Adrenal gland (tissue), 12 donors: ENCODE measurements around the gene E4F1. TPM values are rescaled to one million over a fixed set of nuclear protein-coding genes. Genes with fewer than 3 reads are reported as not detected.
"Not testable (repeated sequence)": the region's sequence is repeated elsewhere in the genome, so short reads cannot be mapped to it uniquely, and the experiment has no call there.

Source experiments
- DNase-seq, 7 donors: peaks; one replicate each; pipeline ENCODE4 v3.0.0-alpha.2; 2019 to 2020
- H3K27ac ChIP-seq, 5 donors: fragments of 200-600 bp; sonication (generic) in 4 of 5; 1 replicate in 3 of 5; 2 replicates in 2 of 5; pipeline versions ENCODE4 v1.5.1 to v1.8.0; 2016 to 2020; ENCODE audit warnings: mild to moderate bottlenecking in 1 of 5
- H3K27me3 ChIP-seq: fragments of 200-600 bp; 2 replicates; pipeline ENCODE4 v1.8.0; 2021
- H3K36me3 ChIP-seq, 2 donors: fragments of 200-600 bp; replicated peaks in 1 of 2; 1 replicate in 1 of 2; 2 replicates in 1 of 2; pipeline versions ENCODE4 v1.5.1 to v1.8.0; 2018 to 2022
- H3K4me1 ChIP-seq, 2 donors: fragments of 200-600 bp; replicated peaks in 1 of 2; 1 replicate in 1 of 2; 2 replicates in 1 of 2; pipeline versions ENCODE4 v1.5.1 to v1.8.0; 2018 to 2021
- H3K4me3 ChIP-seq, 4 donors: fragments of 200-600 bp; sonication (generic) in 3 of 4; one replicate each; pipeline ENCODE4 v1.5.1; 2016 to 2018
- H3K9me3 ChIP-seq, 3 donors: fragments of 200-600 bp; sonication (generic) in 1 of 3; replicated peaks in 1 of 3; 1 replicate in 2 of 3; 2 replicates in 1 of 3; pipeline versions ENCODE4 v1.5.1 to v1.8.0; 2016 to 2021
- POLR2A ChIP-seq, 2 donors: fragments of 450-650 bp; IDR thresholded peaks; one replicate each; pipeline ENCODE4 v1.6.1; 2017; ENCODE audit warnings: antibody characterized with exemption in 2 of 2, mild to moderate bottlenecking in 2 of 2, moderate library complexity in 1 of 2
- WGBS, 4 donors: extraction: QIAGEN DNeasy Blood & Tissue Kit in 2 of 4; methylation state at CpG; one replicate each; pipeline versions ENCODE4 v1.1.5 to v1.1.7; 2013 to 2017; 5-methylcytosine and 5-hydroxymethylcytosine counted together
- intact Hi-C, 2 donors: fragments of 100-400 bp; cut with DNase I; formaldehyde crosslinking; loops; one replicate each; pipeline versions ENCODE4 v1.14.1 to v1.15.0; 2022 to 2023
- polyA plus RNA-seq, 3 donors: library from polyadenylated mRNA; stranded (reverse); fragments of 200-250 nt in 2 of 3; fragments of 350-450 nt in 1 of 3; fragmentation: Illumina TruSeq in 1 of 3; extraction: RNeasy Lipid Tissue Mini Kit (QIAGEN cat#74804) in 1 of 3; gene quantifications; one replicate each; pipeline ENCODE4 v1.2.3, GENCODE V29; 2013 to 2014
- total RNA-seq, 9 donors: library from RNA; depleted of rRNA in 4 of 9; stranded (reverse); fragments of >200 nt in 4 of 9; fragments of 120-200 nt in 1 of 9; fragmentation: NEBNext Ultra II Directional in 1 of 9; extraction: Animal tissue kit (Norgen Biotek cat#: 25700) in 1 of 9; gene quantifications; one replicate each; pipeline versions ENCODE4 v1.1.0 to v1.2.4, GENCODE V29; 2013 to 2023
- TF ChIP-seq, protein P1 (sequence below), 6 experiments: fragments of 450-650 bp in 4 of 6; fragments of 200-600 bp in 2 of 6; sonication (generic) in 1 of 6; IDR thresholded peaks; 1 replicate in 5 of 6; 2 replicates in 1 of 6; pipeline versions ENCODE4 v1.5.1 to v1.8.0; 2016 to 2021; ENCODE audit warnings: antibody characterized with exemption in 6 of 6, mild to moderate bottlenecking in 2 of 6, moderate library complexity in 1 of 6
- donor health status: healthy with polysubstance abuse.
- donor health status: Bipolar disorder and iron deficiency.
- donor health status: DM: yes; HTN: yes; CAD: no.
- donor health status: DM: no; HTN: no; CAD: no.
- donor health status: DM: no; HTN: no; CAD: no.
- donor health status: DM: yes; HTN: yes; CAD: no.

The E4F1 gene
- total and polyA plus RNA-seq, 12 donors: 2.9 to 121 (median 27.1) TPM

DNA sequence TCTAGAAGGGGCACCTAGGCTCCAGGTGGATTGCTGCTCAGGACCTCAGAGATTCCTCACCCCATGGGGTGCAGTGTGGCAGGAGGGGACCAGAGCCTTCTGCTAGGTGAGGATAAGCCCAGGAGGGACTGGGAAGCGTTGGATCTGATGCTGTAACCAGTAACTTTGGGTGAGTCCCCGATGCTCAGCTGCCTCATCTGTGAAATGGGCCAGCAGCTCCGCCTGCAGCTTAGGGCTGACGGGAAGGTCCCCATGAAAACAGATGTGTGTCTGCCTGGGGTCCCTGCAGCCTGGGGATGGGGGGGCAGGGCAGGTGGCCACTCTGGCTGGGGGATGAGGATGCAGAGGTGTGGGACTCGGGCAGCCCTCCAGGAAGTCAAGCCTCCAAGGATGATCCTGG, 24.3 kb upstream of the E4F1 start:
- 77 to 100% (median 84%) methylated on average over 1 to 5 of the region's 5 CpGs for WGBS, 4 donors

DNA sequence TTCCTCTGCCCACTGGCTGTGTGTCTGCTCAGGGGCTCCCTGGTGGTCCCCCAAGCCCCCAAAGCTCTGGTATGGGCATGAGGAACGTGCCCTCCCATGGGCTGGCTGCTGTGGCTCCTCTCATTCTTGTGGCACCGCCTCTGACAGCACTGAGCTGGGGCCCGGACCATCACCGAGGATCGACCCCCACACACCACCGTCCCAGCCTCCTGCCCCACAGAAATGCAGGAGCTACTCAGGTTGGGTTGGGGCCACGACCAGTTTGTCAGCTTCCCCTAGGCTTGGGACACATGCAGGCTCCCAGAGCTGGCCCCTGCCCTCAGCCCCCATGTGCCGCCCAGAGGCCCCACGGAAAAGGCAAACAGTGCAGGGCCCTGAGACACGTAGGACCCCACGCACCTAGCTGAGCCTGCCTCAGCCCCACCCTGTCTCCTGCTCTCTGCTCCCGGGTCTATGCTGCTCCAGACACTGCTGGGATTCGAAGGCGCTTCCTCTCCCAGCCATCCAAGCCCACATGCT, 23.7 kb upstream of the E4F1 start:
- Histone ChIP-seq H3K27me3 (peaks cover 13% of the 10 kb centered on the region), H3K9me3 (no peaks in the 10 kb centered on the region), H3K27ac (no peak overlapping the region), H3K4me1 (peaks cover 3 to 9% of the 10 kb centered on the region in 2 donors), H3K4me3 (no peak overlapping the region), H3K36me3 (no peaks in the 10 kb centered on the region)
- intact Hi-C loops: no loop called here
- DNase-seq: no peak
- TF ChIP-seq POLR2A (IDR thresholded peaks at IDR 0.05): no peak
- TF ChIP-seq, protein P1, sequence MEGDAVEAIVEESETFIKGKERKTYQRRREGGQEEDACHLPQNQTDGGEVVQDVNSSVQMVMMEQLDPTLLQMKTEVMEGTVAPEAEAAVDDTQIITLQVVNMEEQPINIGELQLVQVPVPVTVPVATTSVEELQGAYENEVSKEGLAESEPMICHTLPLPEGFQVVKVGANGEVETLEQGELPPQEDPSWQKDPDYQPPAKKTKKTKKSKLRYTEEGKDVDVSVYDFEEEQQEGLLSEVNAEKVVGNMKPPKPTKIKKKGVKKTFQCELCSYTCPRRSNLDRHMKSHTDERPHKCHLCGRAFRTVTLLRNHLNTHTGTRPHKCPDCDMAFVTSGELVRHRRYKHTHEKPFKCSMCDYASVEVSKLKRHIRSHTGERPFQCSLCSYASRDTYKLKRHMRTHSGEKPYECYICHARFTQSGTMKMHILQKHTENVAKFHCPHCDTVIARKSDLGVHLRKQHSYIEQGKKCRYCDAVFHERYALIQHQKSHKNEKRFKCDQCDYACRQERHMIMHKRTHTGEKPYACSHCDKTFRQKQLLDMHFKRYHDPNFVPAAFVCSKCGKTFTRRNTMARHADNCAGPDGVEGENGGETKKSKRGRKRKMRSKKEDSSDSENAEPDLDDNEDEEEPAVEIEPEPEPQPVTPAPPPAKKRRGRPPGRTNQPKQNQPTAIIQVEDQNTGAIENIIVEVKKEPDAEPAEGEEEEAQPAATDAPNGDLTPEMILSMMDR (IDR thresholded peaks at IDR 0.05): no peak
- WGBS, 4 donors: 53 to 80% (median 77%) methylated on average over 6 to 14 of the region's 14 CpGs

More for the DNA sequence above, 24.3 kb upstream of the E4F1 start:
- TF ChIP-seq POLR2A (IDR thresholded peaks at IDR 0.05): no peak
- TF ChIP-seq, protein P1 (IDR thresholded peaks at IDR 0.05): no peak
- H3K36me3 ChIP-seq: no peaks in the 10 kb centered on the region
- no peak overlapping the region for H3K27ac ChIP-seq
- intact Hi-C loops: no loop called here
- peaks cover 0 to 8% of the 10 kb centered on the region in 2 donors for H3K4me1 ChIP-seq
- DNase-seq: no peak
- H3K9me3 ChIP-seq: no peaks in the 10 kb centered on the region
- no peak overlapping the region for H3K4me3 ChIP-seq
- peaks cover 14% of the 10 kb centered on the region for H3K27me3 ChIP-seq

DNA sequence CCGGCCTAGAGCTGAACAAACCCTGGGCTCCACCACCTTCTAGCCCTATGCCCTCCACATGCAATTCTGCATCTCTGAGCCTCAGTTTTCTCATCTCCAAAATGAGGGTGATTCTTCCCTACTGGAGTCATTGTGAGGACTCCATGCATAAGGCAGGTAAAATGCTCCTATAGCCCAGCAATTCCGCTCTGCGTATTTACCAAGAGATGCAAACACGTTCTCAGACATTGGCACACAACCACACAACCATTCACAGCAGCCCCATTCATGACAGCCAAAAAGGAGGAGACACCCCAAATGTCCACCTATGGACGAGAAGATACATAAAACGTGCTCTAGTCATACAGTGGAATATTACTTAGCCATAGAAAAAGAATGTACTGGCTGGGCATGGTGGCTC, 23.1 kb upstream of the E4F1 start:
- peaks cover 7% of the 10 kb centered on the region for H3K27me3 ChIP-seq
- H3K9me3 ChIP-seq: no peaks in the 10 kb centered on the region
- no peak overlapping the region for H3K27ac ChIP-seq
- no peak overlapping the region for H3K4me3 ChIP-seq
- TF ChIP-seq POLR2A (IDR thresholded peaks at IDR 0.05): no peak
- TF ChIP-seq, protein P1 (IDR thresholded peaks at IDR 0.05): no peak
- DNase-seq: no peak
- intact Hi-C loops: no loop called here
- H3K36me3 ChIP-seq: no peaks in the 10 kb centered on the region
- H3K4me1 ChIP-seq: peaks cover 5 to 11% of the 10 kb centered on the region in 2 donors
- 86 to 92% (median 90%) methylated on average over 6 of the region's 6 CpGs for WGBS, 4 donors

DNA sequence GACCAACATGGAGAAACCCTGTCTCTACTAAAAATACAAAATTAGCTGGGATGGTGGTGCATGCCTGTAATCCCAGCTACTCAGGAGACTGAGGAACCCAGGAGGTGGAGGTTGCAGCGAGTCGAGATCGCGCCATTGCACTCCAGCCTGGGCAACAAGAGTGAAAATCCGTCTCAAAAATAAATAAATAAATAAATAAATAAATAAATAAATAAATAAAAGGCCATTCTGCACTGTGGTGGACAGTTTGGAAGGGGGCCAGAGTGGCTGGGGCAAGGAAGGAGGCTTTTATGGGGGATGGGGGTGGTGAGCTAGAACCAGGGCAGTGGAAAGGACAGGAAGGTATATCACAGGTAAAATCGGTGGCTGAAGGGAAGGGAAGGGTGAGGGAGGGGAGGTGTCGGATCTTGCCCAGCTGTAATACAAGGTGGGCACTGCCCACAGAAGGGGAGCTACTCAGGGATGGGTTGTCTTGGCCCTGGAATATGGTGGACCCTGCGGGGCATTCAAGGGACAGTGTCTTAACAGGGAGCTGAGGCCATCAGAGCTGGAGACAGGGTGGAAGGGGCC, 20.2 kb upstream of the E4F1 start:
- H3K27ac ChIP-seq, H3K4me3 ChIP-seq, H3K27me3 ChIP-seq, H3K9me3 ChIP-seq, DNase-seq, intact Hi-C loops: not testable (repeated sequence)
- Histone ChIP-seq H3K4me1 (peaks cover 5 to 17% of the 10 kb centered on the region in 2 donors), H3K36me3 (peaks cover 0 to 15% of the 10 kb centered on the region in 2 donors)
- 94 to 96% (median 95%) methylated on average over 8 of the region's 8 CpGs for WGBS, 4 donors
